SHP77 (cell line): ENCODE measurements around the gene CRYGC.
"Not testable (repeated sequence)": the region's sequence is repeated elsewhere in the genome, so short reads cannot be mapped to it uniquely, and the experiment has no call there.

ENCODE experiments used
- DNase-seq, 2 experiments: peaks; one replicate each; lab custom pipeline; 2025; lab: John Stamatoyannopoulos, UW

Gene CRYGC

DNA sequence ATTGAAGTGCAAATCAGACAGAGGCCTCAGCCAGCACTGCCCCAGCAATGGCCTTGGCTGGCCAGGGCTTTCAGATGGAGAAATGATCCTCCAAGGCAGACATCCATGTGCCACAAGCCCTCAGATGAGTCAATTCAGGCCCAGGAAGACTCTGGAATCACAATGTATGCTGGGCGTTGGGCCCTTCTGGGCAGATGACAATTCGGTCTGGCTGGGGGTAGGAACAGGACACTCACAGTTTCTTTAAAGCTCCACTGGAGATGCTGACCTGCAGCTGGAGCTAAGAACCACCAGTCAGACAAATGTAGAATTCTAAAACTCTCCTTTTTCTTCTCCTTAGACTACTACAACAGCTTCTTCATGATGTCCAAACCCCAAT is 7.1 kb upstream of the CRYGC start:
- no peak for DNase-seq

DNA sequence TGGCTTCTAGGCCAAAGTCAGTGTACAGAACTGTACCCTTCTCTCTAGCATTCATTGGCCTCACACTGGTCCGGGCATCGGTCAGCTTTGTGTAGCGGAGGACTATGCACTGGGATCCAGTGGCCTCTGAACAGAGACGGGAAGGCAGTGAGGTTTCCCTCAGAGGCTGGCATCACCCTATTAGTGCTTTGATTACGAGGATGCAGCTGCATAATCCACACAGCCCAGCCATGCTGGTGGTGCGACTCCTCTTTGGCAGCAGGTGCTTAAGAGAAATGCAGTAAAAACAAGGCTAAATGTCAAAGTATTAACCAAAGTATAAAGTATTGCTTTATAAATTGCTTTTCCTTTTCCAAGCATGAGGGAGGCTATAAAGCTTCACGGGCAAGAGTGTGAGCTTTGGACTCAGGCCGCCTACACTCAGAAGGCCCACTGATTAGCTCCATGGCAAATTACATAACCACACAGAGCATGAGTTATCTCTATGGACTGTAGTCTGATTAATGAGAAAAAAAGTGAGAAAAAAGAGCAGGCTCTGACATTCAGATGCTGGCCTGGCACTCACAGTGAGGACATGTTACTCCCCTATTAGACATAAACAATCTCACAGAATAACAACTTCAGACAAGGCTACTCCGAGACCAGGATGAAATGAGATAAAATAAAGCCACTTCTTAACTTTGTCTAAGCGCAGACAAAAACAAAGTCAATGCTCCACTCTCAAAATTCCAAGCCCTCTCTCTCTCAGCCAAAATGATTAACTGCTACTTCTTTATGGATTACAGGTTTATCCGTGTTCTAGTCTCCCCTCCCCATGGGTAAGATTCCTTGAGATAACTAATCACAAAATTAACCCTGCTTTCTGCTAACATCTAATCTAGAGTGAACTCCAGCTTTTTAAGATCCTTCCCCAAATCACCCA is 6.4 kb upstream of the CRYGC start:
- DNase-seq, result no peak

DNA sequence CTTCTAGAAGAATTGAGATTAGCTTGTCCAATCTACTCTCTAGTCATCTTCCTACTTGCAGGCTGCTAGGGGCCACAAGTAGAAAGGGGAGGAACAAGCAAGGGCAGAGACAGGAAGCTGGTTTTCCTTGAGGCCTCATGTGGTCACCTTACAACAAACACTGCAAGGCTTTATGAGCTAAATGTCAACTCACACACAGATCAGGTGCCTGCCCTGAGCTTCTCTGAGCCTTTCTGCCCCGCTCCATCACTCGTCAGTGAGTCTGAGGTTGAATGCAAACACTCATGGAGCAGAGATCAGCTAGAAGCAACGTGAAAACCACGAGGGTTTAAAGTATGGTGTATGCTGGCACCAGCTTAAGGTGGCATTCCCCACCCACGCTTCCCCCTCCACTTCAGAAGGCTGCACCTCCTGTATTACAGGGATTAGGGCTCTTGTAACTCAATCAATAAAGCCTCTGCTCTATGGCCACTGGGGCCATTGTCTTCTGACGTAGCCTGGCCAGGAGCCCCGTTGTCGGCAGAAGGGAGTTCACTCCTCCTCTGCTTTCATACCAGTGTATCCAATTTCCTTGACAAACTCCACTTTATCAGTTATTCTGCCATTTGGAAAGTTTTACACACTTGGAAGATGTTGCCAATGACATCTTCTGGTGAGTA is 5.4 kb upstream of the CRYGC start:
- no peak for DNase-seq

DNA sequence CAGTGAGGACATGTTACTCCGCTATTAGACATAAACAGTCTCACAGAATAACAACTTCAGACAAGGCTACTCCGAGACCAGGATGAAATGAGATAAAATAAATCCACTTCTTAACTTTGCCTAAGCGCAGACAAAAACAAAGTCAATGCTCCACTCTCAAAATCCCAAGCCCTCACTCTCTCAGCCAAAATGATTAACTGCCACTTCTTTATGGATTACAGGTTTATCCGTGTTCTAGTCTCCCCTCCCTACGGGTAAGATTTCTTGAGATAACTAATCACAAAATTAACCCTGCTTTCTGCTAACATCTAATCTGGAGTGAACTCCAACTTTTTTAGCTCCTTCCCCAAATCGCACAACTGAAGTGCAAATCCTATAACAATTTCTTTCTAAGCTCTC is 1.1 kb upstream of the CRYGC start:
- DNase-seq, result no peak

DNA sequence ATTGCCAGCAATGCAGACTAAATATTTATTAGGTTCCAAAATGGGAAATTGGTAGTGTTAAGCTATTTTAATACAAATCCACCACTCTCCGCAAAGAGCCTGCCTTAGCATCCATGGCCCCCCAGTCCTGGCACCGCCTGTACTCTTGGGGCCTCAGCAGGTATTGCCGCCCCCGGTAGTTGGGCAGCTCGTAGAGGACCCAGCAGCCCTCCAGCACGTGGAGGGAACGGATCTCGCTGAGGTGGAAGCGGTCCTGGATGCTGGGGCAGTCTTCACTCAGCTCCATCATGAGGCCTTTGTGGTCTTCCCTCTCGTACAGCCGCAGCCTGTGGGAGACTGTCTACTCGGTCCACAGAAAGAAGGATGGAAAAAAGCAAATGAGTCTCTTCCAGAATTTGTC is 1.5 kb downstream of the CRYGC start:
- DNase-seq, result no peak

- DNase-seq, result no peak
Observed at GRCh38 chr2:208127090-208127489, 2.5 kb downstream of the CRYGC start.

DNA sequence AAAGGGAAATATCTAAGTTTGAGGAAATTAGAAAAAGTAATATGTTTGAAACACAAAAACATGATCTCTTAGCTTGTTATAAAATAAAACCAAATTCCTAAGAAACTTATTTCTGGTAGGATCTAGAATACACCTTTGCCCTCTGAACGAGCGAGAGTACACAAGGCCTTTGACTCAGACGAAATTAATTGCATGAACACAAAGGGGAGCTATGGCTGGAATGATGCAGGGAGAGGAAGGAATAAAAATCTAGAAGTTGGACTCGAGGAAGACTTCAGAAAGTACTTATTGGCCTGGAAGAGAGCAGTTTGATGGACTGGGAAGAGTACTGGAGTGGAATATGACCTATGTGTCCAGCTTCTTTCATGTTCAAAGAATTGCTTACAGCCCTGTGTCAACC is 4.4 kb downstream of the CRYGC start:
- DNase-seq, result no peak

GRCh38 chr2:208124013-208124715 is 5.5 kb downstream of the CRYGC start, which contains the start of gene CRYGD:
Gene CRYGD, minus strand, starts transcription at chr2:208124524. Its CDS starts 51 bp downstream, at chr2:208124473.
- DNase-seq, result not testable (repeated sequence)

GRCh38 chr2:208122248-208122647 is 7.4 kb downstream of the CRYGC start:
- DNase-seq, result no peak

GRCh38 chr2:208118918-208119317 is 10.7 kb downstream of the CRYGC start:
- DNase-seq, result no peak

- DNase-seq, result not testable (repeated sequence)
Observed at GRCh38 chr2:208117390-208117789, 12.2 kb downstream of the CRYGC start.

DNA sequence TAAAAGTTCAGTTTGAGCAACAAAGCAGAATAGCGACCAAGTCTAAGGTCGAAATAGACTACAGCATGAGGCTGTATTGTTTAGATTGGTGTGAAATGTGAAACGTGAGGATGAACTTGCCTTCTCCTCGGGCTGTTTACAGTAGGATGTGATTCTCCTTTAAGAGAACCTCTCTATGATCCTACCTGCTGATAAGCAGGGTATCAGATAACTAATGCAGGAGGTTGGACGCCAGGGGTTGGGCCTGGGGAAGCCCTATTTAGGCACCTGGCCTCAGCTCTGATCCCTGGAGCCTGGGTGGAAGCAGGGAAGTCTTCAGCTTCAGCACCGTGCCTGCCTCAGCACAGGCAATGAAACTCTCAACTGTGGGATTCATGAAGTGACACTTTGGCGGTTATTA is 16.7 kb downstream of the CRYGC start:
- no peak for DNase-seq

DNA sequence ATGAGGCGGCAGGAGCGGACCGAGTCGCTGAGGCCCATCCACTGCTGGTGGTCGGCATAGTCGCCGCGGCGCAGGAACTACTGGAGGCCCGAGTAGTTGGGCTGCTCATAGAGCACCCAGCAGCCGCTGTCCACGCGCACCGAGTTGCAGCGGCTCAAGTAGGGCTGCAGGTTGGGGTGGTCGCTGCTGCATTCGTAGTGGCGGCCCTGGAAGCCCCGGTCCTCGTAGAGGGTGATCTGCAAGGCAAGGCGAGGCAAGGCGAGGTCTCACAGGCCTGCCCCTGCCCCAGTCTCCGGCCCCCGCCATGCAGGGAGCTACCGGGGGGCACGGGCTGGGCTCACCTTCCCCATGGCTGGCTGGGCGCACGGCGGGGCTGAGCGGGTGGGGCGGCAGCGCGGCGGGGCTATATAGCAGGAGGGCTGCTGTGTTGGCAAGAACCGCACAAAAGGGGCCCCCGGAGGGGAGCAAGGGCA is 17.3 kb downstream of the CRYGC start:
- not testable (repeated sequence) for DNase-seq

- no peak for DNase-seq
Observed at GRCh38 chr2:208103616-208104015, 26.0 kb downstream of the CRYGC start.

GRCh38 chr2:208101716-208102631 is 27.7 kb downstream of the CRYGC start:
- peak in 1 of 2 experiments; percentile 5 for DNase-seq

GRCh38 chr2:208099682-208100470 is 29.8 kb downstream of the CRYGC start:
- no peak for DNase-seq

DNA sequence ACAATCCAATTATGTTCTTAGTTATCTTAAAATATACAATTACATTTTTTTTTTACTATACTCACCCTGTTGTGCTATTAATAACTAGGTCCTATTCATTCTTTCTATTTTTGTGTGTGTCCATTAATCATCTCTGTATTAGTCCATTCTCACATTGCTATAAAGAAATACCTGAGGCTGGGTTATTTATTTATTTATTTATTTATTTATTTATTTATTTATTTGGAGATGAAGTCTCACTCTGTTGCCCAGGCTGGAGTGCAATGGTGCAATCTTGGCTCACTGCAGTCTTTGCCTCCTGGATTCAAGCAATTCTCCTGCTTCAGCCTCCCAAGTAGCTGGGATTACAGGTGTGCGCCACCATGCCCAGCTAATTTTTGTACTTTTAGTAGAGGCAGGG is 30.9 kb downstream of the CRYGC start:
- DNase-seq, result not testable (repeated sequence)

DNA sequence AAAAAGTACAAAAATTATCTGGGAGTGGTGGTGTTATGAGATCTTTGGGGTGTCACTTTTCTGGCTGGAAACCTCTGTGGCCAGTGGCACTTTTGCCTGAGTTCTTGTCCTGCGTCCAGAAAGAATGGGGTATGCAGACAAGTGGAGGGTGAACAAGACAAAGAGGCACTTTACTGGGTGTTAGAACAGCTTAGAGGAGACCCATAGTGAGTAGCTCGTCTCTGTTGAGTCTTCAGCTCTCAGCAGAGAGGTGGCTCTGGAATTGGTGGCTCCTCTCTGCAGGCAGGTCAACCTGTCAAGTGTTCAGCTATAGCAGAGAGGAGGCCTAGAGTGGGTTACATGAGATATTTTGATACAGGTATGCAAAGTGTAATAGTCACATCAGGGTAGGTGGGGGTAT is 31.4 kb downstream of the CRYGC start:
- no peak for DNase-seq

GRCh38 chr2:208097801-208098200 is 31.8 kb downstream of the CRYGC start:
- no peak for DNase-seq

GRCh38 chr2:208097313-208097712 is 32.3 kb downstream of the CRYGC start:
- no peak for DNase-seq

GRCh38 chr2:208096080-208096479 is 33.5 kb downstream of the CRYGC start:
- DNase-seq, result no peak
